GM19193 (cell line): ENCODE results near the gene RFC1.

Experiments
- POLR2A ChIP-seq: IDR thresholded peaks from 4 replicates; pipeline ENCODE4 v1.6.1; 2011; ENCODE audit not compliant: insufficient read depth, insufficient read length; ENCODE audit errors: extremely low read depth

Gene RFC1

DNA sequence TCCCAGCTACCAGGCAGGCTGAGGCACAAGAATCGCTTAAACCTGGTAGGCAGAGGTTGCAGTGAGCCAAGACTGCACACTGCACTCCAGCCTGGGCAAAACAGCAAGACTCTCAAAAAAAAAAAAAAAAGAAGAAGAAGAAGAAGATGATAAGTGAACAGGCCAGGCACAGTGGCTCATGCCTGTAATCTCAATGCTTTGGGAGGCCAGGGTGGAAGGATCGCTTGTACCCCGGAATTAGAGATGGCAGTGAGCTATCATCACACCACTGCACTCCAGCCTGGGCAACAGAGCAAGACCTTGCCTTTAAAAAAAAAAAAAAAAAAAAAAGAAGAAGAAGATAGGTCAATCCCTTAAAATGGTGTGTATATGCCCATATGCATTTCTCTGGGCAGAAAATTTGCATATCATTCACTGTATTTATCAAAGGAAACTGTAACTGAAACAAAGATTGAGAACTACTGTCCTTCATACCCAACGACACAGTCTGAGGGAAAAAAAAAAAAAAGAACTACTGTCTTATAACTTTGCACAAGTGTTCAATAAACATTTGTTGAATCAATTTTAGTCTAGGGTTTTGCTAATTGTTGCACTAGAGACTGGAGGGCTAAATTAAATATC is 2.3 kb downstream of the RFC1 start:
- no peak for TF ChIP-seq POLR2A

DNA sequence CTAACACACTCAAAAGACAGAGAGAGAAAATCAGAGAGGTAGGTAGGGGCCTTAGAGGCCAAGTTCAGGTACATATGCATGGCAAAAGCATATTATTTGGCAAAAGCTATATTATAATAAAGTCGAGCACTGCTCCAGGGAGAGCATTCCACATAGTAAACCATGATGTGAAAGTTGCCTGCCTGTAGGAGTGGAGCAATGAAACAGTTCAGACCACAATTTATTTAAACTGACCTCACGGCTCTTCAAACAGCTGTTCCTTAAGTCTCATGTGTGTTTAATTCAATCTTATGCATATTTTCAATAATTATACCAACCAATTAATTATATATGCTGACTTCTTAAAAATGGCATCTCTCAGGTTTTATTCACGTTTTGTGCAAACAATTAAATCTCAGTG is 3.3 kb downstream of the RFC1 start:
- no peak for TF ChIP-seq POLR2A

- TF ChIP-seq POLR2A = no peak
Observed at GRCh38 chr4:39357002-39357401, 9.2 kb downstream of the RFC1 start.

DNA sequence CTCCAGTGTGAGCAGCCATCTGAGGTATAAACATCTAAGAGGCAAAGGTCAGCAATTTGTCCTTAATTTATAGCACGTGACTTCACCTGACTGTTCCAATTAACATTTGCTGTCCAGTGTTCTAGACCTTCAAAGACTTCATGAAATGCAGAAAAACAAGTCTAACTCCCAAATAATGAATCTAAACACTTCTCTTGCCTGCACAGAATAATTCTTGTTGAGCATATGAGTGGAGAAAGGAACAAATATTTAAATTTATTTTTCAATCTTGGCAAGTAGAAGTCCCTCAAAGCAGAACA is 12.0 kb downstream of the RFC1 start:
- TF ChIP-seq POLR2A = no peak

DNA sequence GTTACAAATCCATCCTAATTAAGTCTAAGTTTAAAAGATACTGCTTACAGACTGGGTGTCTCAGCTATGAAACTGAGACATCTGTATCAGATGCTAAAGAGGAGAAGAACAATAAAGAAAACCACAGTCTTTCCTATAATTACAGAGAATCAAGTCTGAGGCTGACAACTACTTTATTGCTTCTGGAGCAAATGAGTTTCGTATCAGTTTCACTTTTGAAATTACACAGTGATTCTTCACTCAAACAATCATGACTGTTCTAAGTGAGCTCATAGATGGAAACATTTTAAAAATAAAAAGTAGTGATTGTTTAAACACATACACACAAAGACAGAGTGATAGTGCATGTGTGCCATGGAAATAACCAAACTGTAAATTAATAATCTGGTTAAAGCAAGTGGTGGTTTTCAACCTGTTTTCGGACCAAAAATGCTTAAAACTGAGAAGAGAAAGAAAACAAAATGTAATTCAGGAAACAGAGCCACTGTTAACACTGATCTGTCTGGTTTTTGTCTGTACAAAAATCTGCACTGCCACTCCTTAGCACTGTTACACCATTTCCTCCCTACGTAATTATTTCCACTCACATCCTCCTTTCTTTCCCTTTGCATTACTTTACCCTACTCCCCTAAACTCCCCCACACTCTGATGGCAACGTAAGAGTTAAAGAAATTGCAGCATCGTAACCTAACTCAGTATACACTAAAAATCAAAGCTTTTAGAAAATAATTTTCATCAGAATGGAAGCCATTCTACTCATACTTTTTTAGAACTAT is 12.5 kb downstream of the RFC1 start:
- TF ChIP-seq POLR2A = no peak

DNA sequence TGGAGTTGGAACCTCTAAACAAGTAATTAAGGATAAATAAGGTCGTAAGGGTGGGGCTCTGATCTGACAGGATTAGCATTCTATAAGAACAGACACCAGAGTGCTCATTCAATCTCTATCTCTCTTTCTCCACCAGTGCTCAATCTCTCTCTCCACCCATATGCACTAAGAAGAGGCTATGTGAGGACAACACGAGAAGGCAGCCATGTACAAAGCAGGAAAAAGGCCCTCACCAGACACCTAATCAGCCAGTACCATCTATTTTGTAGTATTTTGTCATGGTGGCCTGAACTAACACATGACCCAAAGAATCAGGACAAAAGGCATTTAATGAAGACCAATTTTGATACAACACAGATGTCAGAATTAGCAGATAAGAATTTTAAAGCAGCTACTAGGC is 16.8 kb downstream of the RFC1 start:
- TF ChIP-seq POLR2A = no peak

DNA sequence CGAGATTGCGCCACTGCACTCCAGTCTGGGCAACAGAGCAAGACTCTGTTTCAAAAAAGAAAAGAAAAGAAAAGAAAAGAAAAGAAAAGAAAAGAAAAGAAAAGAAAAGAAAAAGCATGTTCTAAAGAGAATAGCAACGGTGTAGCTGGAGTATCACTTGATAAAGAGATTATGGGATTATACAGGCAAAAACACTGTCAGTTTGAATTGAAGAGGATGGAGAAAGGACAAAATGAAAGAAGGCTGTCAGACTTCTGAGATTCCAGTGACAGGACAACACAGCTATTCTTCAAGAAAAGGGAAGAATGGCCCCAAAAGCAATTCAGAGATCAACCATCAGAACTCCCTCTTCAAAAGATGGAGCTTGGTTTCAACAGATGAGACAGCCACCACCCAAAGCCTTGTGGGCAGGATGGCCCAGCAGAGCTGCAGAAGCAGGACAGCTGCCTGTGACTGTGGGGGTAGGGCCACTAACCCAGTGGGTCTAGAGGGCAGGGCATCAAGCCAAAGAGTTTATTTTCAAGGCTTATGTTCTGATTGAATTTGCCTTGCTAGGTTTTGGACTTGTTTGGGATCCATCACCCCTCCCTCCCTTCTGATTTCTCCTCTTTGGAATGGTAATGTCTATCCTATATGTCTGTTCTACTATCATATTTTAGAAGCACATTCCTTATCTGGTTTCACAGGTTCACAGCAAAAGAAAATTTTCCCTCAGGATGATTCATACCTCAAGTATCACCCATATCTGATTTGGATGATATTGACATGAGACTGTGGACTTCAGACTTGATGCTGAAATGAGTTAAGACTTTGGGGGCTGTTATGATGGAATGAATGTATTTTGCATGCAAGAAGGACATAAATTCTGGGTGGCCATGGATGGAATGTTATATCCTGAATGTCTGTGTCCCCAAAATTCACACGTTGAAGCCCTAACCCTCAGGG is 17.5 kb downstream of the RFC1 start:
- no peak for TF ChIP-seq POLR2A

- TF ChIP-seq POLR2A = no peak
Observed at GRCh38 chr4:39346856-39347519, 19.2 kb downstream of the RFC1 start.

GRCh38 chr4:39342731-39343130 is 23.4 kb downstream of the RFC1 start:
- no peak for TF ChIP-seq POLR2A

DNA sequence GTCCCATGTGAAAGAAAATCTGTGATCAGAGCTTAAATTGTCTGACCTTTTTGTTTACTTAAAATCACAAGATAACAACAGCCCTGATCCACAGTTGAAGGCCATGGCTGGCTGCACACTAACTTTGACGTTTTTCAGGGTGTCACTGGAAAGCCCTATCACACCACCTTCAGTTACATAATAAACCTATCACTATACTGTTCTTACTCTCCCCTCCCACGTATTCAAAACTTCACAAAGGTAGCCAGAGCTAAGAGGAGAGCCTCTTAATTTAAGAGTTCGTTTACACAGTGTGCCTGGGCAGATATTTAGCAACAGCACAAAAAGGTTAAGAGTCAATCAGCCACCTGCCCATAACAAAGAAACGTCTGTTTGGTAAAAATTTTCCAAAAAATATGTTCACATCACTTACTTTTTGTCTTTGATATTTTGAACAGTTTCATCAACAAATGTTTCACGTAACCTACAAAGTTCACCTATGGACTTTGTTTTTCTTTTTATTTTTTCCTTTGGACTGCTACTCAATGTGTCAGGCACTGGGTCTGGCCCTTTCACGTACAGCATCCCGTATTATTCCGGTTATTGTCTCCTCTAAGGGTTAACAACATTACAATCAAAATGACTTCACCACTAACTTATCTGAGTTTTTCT is 25.0 kb downstream of the RFC1 start:
- no peak for TF ChIP-seq POLR2A

GRCh38 chr4:39339968-39340367 is 26.2 kb downstream of the RFC1 start:
- no peak for TF ChIP-seq POLR2A

GRCh38 chr4:39337841-39338240 is 28.3 kb downstream of the RFC1 start:
- TF ChIP-seq POLR2A = no peak

DNA sequence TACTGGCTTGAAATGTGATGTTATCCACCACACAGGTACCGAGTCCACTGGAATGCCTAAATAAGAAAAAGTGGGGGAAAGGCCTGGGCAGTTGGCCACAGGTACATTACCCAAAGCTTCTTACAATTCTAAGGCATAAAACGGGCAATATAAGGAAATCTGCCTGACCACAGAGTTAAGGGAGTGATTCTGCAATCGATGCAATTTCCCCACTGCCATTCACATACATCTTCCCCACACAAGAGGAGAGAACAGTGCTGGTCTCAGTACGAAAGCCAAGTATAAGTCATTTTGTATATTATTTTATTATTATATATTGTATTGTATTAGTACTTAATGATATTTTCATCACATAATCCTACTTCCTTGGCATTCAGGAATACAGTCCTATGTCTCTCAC is 30.6 kb downstream of the RFC1 start:
- TF ChIP-seq POLR2A = no peak

- TF ChIP-seq POLR2A = no peak
Observed at GRCh38 chr4:39331191-39331590, 35.0 kb downstream of the RFC1 start.

DNA sequence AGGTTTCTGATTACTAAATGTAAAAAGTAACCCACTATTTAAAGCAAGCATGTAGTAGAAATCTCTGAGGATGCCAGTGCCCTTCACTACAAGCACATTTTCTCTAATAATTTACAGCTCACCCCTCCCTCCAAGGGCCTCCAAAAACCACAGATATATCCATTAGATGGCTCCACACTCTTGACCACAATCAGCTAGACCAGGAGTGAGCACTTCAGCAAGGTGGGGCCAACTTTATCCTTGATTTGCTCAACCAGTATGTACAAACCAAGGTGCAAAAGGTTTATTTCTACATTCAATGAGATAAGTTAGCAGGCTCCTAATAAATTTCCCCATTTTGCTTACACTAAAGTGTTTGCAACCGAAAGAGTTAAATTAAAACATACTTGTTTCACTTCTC is 35.8 kb downstream of the RFC1 start:
- no peak for TF ChIP-seq POLR2A
